Right lung (tissue), 5 donors: ENCODE results near the gene BCR. TPM values are rescaled to one million over a fixed set of nuclear protein-coding genes. Genes with fewer than 3 reads are reported as not detected.
A peak's percentile ranks its signal among the peaks of the same experiment; 100 is the strongest.

Source experiments
- DNase-seq, 2 donors: peaks; one replicate each; pipeline ENCODE4 v3.0.0-alpha.2; 2013
- polyA plus RNA-seq, 5 donors: library from polyadenylated mRNA; unstranded; fragments of 120-200 nt; gene quantifications; one replicate each; pipeline versions ENCODE4 v1.2.1 to v1.2.3, GENCODE V29; 2013; ENCODE audit warnings: inconsistent platforms in 1 of 5, low replicate concordance in 1 of 5; ENCODE audit not compliant: insufficient read length in 5 of 5, insufficient read depth in 1 of 5

The BCR gene
- polyA plus RNA-seq, 5 donors: 36.6 to 46.3 (median 42.2) TPM

DNA sequence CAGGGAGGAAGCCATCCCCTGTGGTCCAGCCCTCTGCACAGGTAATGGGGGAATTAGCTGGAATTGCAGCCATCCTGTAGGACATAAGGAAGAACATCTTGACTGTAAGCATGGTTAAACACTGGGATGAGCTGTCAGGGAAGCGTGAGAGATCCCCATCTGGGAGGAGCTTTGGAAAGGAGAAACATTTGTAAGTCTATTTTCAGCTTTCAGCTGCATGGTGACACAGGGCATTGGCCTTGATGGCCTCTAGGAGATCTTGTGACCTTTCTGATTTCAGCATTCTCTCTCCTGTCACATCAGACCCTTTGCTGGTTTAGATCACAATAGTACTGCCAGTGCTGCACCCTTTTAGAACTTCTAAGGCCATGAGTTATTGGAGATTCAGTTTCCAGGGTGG lies 47.1 kb downstream of the BCR start:
- no peak for DNase-seq

DNA sequence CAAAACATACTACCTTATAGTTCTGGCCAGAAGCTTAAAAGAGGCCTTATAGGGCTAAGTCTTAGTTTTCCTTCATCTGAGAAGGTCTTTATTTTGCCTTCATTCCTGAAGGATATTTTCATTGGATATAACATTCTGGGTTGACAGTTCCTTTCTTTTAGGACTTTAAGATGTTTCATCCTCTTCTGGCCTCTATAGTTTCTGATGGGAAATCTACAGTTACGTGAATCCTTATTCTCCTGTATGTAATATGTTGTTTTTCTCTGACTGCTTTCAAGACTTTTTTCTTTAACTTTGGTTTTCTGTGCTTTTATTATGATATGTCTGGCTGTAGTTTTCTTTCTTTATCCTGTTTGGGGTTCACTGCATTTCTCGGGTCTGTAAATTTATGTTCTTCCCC lies 48.2 kb downstream of the BCR start:
- DNase-seq: no peak

DNA sequence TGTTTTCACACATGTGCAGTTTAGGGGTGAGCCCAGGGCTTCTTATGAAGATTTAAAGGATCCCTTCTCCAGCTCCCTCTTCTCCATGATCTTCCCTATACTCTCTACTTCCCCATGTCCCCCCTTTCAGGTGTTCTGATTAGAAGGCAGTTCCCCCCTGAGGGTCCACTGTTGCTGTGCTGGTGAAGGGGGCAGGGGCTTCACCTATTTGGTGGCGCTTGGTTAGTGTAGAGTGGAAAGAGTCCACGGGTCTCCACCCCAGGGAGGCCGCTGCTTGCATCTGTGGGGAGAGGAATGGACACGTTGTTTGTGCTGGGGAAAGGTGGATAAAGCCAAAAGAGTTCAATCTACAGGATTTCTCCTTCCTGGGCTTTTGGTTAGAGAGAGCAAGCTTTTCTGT lies 49.3 kb downstream of the BCR start:
- no peak for DNase-seq

DNA sequence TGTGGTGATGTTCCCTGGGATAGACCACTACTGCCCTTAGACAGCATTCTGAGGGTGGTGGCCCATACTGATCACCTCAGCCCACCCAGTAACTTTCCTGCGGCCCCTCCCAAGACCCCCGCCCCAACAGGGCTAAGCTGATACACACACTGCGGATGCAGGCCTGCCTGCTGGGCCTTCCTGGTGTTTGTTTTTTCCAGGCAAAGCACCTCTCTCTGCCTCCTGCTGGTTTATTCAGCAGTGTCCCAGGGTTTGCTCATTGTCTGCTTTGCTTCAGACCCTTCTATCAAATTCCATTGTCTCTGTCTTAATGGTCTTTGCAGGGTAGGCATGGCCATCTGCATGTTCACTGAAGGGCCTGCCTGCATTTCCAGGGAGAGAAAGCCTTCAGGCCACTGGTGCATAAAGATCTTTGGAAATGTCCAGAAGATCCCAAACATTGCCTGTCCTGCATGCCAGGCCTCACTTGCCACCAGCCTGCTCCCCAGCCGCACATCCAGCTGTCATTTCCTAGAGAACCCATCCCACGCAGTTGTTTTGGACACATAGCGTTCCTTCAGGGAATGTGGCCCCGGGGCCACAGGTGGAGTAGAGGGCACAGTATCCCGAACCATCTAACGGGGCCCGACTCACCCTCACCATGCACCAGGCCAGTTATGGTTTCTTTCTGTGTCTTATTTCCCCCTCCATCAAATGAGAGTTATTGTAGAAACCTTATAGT lies 50.2 kb downstream of the BCR start:
- DNase-seq: no peak

DNA sequence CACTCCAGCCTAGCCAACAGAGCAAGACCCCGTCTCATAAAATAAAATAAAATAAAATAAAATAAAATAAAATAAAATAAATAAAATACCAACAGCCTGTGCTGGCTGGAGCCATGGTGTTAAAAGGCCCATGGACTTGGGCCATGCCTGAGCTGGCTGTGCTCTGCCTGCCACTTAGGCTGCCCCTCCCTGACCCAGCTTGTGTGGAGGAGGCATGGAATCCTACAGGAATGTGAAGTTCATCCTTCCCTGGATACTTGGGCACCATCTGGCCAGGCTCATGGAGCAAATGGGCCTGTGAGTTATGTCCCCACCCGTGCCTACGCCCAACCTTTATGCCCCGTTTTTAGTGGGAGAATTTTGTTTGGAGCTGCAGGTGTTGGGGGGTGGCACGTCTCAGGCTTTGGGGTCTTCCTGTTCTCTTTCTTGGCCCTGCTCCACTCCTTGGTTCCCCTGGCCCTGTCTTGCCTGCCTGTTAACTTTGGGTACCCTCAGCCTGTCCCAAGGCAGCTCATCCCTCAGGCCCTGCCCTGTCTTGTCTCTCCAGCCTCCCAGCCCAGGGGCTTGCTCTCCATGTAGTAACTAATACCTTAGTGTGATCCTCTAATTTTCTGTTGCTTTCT lies 51.3 kb downstream of the BCR start:
- DNase-seq: no peak

DNA sequence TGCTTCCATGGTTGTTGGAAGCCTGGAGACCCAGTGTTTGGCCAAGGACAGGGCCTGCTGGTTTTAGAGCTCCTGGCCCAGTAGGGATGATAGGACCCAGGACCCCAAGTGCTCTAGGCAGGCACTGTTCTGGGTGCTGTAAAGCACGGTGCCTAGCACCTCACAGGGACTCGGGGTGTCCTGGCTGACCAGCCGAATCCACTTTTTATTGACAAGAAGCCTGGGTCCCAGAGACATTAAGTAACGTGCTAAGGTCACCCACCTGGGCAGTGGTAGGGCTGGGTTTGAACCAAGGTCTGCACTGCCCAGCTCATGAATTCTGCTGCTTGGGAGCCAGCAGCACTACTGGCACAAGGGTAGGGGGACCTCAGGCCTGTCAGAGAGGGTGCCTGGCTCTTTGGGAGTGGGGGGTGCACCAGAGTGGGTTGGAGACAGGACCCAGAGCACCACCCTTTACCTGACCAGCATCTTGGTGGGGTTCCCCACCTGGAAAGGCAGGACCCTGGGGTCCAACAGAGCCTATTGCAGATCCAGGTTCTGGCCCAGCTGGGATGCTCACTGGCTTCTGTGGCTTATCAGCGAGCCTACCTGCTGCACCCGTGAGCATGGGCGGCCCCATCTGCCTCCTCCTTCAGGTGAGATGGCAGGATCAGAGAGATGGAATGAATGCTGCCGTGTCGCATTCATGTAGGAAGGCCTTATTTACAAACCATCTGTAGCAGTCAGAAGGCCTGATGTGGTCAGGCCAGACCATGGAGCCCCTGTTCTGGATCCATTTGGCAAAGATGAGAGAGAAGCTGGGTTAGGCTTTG lies 52.0 kb downstream of the BCR start:
- DNase-seq: no peak

DNA sequence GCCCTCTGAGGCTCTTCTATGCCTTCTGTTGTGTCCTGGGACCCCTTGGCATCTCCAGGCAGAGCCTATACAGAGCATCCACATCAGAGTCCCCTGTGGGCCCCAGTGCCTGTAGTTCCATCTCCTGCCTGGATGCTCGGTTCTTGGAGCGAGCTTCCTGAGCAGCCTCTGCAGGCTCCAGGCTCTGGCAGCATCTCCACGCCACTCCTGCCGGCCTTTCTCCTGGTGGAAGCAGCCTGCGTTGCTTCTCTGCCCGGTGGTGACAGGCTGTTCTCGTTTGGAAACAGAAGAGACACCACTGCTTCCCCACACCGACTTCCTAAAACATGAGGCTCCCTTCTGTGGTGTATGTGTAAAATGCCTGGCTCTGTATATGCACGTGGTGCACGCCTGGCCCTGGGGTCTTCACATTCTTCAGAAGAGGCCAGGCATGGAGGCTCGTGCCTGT lies 52.8 kb downstream of the BCR start:
- DNase-seq: no peak

DNA sequence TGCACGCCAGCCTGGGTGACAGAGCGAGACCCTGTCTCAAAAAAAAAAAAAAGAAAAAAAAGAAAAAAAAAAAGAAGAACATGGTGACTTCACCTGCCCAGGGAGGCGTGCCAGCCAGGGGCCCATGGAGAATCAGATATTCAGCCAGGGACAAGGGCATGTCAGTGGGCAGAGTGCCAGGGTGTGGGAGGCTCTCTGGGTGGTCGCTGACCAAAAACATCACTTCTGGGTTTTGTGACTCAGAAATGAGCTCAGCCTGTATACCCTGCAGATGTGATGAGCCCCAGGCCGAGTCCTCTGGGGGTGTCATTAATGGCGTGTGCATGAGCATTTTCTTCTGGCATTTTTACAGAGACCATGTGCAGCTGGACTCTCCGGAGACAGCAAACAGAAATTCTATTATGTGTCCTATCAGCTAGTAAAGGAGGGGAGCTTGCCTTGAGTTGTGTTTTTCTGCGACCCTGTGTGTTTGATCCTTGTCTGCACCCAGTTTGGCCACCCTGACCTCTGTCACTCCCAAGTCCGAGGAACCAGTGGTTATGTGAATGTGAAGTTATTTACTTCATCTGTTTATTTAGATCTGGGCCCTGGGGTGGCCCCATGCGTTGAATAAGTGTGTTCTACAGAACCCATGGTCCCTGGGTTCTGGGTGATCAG lies 53.6 kb downstream of the BCR start:
- peak; percentile 84 to 87 for DNase-seq

DNA sequence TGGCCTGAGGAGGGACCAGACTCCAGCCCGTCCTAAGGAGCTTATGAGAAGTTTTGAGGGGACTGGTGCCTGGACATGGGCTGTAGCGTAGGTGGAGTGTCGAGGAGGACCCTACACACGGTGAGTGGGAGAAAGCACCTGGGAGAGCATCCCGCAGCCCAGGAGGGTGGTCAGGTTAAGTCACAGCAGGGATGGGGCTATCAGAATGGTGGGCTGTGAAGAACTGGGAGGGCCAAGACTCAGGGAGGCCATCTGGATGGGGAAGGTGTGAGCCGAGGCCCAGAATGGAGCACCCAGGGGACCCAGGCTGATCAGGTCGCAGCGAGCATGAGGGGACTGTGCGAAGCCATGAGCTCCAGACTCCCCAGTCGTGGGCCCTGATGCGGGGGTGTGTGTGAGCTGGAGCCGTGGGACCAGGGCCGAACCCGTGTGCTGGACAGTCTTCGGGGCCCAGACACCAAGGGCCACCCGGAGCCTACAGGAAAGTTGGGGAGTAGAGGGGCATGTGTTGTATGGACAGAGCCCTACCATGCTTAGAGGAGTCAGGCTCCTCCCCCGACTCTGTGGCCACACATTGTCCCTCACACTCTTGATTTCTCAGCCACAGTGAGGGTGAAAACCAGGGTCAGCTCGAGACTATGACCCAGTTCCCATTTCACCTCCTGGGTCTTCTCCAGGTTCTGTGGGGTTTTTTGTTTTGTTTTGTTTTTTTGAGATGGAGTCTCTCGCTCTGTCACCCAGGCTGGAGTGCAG lies 54.3 kb downstream of the BCR start:
- DNase-seq: no peak

DNA sequence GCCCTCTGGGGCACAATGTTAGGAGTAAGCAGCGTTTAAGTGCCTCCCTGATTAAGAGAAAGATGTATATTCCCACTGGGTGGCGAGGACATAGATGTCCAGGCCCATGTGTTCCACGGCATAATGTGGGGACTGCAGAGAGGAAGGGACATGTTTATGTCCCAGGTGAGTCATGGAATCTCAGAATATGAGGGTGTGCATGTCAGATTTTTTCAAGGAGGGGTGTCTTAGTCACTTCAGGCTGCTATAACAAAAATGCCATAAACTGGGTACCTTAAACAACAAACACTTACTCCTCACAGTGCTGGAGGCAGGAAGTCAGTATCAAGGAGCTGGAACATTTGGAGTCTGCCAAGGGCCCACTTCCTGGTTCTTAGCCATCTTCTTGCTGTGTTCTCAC lies 55.1 kb downstream of the BCR start:
- no peak for DNase-seq

DNA sequence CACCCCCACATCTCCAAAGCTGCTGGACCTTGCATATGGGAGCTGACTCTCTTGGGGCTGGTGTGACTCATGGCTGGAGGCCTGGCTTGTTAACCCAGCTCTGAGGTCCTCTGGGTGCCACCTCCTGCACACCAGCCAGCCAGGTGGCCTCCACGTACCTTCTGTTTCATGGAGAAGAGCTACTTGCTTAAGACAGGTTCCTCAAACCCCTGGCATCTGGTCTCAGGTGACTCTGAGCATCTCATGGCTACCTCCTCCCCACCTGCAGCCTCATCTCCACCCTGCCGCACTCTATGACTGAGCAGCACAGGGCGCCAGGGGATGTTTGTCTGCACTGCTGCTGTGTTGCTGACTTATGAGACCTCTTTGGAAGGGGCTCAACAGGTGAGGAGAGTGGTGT lies 55.7 kb downstream of the BCR start:
- no peak for DNase-seq

DNA sequence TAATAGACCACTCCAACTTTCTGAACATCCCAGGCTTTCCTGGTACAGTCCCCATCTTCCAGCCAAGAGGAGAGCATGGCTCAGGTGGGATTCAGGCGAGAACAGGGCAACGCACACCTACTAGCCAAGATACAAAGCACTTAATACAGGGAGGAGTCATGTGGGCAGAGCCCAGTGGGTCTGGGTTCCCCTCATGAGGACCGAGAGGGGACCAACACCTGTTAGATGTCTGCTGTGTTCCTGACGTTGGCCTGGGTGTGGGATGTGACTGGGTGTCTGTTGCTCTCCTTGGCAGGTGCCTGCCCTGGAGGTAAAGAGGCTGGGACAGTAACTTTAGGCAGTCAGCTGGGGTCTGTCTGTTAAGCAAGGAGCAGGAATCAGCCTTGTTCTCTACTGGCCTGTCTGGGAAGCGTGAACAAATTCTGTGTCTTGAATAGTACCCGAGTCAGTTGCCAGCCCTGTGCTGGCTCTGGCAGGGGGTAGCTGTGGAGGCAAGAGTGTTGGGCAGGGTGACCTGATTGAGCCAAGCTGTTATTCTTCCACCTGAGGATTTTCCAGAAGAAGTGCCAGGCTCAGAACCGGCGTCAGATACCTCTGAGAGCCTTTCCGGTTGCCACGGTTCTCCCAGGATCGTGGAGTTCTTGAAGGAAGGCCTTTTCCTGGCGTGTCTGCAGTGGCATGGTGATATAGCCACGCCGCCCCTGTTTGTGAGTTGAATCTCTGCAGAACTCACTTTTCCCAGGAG lies 56.3 kb downstream of the BCR start:
- no peak for DNase-seq

DNA sequence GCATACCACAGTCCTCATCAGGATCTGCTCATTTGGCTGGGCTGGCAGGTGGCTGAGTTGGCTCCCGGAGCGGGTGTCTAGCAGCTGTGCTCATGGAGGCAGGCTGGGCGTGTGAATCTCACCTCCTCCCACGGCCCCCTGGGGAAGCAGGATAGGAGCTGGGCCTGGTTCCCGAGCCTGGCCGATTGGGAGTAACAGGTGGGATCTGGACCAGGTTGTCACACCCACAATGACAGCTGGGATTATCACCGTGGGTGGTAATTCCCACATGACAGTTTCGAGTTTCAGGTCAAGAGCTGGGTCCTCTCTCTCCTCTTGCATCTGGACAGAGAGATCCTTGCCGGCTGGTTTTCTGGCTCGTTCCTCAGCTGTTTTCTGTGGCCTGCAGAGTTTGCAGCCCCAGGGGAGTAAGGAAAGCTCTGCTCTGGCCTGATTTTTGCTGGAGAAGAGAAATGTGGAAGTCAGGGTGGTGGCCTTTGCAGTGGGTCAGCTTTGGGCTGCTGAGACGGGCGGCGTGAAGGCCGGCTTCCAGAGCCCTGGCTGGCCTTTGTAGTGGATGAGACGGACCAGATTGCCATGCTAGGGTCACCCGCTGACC lies 57.0 kb downstream of the BCR start:
- peak; percentile 48 to 54 for DNase-seq

DNA sequence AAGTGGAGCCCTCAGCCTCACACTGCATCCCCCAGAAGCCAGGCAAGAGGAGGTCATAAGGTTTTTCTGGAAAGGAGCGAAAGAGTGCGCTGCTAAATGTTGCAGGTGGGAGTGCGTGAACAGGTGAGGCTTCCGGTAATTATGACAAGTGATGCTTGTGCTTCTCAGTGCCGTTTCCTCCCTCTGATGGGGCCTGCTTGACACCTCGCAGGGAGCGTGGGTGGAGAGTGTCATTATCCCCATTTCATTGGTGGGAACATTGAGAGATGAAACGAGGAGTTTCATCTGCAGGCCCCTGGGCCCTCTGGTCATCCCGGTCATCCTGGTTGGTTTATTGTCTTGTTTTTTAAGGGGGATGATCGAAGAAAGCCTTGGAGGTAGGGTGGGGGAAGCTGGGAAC lies 57.5 kb downstream of the BCR start:
- no peak for DNase-seq

DNA sequence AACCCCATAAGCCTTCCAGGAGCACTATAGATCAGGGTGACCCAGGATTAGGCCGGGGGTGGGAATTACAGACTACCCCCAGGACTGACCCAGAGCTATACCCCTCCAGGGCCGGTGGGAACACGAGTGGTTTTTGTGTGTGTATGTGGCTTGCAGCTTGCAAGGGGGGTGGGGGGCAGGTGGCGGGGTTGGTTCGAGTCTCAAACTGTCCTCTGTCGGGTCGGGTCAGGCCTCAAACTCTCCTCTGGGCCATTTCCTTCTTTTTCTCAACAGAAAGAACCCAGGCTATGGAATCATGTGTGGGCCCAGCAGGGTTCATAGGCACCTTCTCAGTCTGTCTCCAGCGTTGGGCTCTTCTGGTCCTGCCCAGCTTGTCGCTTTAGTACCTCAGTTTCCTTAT lies 58.4 kb downstream of the BCR start:
- no peak for DNase-seq

DNA sequence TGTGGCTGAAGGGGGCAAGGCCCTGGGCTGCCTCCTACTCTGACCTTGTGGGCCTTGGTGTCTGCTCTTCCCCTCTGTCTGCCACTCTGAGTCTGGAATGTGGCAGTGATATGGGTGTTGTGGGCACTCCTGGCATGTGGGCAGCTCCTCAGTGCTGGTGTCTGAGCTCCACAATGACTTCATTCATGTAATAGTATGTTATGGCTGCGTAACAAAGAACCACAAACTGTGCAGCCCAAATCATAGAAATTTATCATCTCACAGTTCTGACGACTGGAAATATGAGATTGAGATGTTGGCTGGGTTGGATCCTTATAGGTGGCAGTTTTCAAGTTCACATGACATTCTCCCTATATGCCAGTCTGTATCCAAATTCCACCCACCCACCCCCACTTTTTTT lies 59.1 kb downstream of the BCR start:
- no peak for DNase-seq

DNA sequence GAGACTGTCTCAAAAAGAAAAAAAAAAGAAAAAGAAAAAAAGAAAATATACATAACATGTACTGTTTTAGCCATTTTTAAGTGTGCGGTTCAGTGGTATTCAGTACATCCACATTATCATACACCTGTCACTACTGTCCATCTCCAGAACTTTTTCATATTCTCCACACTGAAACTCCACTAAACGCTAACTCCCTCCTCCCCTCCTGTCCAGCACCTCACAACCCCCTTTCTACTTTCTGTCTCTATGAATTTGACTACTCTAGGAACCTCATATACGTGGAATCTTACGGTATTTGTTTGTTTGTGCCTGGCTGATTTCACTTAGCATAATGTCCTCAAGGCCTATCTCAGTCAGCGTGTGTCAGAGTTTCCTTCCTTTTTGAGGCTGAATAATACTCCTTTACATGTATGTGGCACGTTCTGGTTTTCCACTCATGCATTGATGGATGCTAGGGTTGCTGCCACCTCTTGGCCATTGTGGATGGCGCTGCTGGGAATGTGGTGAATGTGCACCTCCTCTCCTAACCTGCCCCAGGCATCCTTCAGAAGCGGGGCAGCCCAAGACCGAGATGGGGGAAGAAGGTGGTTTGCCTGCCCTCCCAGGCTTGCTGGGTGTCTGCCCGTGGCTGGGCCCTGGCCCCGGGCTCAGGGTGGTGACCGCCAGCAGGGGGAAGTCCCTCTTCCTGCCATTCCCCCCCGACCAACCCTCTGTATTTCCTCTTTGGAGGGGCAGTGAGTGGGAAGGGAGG lies 60.5 kb downstream of the BCR start:
- DNase-seq: no peak

DNA sequence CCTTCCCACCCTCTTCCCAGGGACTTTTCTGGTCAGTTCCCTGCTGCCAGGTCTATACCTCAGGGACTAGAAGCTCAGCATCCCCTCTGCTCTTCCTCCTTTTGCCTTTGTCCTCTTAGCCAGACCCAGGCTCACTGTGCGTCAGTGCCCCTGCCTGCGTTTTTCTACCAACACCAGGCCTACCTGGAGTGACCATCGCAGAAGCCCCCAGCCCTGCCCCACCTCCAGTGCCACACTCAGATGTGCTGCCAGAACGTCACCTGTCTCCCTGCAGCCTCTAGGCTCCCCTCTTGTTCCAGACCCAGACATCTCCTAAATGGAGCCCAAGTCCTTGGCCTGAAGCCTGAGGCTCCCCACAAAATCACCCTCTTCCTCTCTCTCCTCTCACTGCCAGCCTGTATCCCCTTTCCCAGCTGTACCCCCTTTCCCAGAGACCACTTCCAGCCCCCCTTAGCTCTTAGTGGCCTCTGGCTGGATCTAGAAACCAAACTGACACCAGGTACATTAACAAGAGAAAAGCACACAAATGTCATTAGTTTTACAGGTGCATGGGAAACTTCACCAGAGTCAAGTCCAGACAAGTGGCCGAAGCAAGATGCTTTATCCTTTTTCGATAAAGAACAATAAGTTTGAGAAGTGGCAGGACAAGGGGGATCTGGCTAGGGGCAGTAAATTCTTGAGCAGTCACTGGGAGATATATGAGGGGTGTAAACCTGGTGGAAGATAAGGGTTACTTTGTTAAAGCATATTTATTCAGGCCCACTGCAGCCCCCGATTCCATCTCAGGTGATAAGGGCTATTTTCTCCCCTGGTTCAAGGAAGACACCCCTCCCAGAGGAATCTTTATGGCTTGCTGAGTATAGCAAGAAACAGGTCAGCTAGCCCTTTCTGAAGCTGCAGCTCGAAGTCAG lies 61.5 kb downstream of the BCR start:
- no peak for DNase-seq
